GM21619 (cell line): Measurements from ENCODE around the gene DYNC1H1.

Experiments
- ATAC-seq: cut with Tn5 transposase; IDR thresholded peaks from one replicate; pipeline ENCODE4 v1.9.1; 2021; ENCODE audit not compliant: unreplicated experiment

The DYNC1H1 gene

DNA sequence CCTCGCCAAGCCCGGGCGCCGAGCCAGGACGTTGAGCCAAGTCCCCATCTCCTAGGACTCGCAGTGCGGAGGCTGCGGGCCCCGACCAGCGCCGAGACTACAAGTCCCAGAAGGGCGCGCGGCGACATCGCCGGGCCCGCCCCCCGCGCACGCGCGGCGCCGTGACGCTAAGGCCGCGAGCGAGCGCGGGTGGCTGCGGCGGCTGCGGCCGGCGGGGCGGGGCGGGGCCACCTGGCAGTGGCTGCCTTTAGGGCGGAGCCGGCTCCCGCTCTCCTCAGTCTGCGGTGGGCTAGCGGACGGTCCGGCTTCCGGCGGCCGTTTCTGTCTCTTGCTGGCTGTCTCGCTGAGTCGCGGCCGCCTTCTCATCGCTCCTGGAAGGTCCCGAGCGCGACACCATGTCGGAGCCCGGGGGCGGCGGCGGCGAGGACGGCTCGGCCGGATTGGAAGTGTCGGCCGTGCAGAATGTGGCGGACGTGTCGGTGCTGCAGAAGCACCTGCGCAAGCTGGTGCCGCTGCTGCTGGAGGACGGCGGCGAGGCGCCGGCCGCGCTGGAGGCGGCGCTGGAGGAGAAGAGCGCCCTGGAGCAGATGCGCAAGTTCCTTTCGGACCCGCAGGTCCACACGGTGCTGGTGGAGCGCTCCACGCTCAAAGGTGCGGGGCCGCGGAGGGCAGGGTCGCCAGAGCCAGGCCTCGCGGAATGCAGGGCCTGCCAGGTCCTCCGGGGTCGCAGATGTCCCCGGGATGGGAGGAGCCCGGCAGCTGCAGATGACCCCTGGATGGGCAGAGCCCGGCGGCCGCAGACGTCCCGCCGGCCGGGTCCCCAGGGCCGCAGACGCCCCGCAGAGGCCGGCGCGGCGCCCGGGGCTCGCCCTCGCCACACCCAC lies at the start of gene DYNC1H1:
Gene DYNC1H1 (plus strand): TSS at position 277 of the 884 bp plus-strand sequence. CDS start 119 bp downstream, at position 396.
- ATAC-seq = peak; percentile 83

DNA sequence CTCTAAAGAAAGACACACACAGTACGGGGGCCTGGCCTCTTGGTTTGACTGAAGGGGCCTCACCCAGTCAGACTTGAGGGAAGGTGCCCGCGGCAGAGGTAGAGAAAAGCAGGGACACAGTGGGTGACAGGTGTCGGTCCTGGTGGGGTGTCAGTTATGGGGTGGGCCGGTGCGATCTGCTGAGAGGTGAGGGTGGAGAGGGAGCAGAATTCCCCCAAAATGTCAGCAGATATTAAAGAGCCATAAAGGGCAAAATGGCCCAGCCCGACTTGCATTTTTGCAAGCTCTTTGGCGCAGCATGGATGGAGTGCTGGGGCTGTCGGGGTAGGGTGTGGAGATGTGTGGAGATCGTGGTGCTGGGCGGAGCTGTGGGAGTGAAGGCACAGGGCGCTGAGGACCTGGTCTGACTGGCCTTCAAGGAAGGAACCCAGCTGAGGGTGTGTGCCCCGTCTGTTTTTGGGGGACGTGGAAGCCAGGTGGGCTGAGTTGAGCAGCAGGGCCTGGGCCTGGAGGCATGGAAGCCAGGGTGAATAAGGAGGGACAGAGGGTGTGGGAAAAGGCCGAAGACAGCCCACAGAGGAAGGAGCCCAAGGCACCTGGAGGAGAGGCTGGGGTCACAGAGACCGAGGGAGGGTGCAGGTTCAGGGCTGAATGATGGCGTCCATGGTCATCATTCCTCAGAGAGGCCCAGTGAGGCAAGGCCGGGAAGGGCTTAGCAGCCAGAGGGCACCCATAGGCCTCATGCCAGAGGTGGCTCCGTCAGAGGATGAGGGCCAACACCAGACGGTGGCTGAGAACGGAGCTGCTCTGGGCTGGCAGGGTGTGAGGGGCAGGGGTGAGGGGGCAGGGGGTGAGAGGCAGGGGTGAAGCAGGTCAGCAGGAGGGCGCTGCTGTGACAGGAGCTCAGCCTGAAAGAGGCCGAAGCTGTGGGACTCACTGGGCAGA lies 48.2 kb upstream of the DYNC1H1 start:
- ATAC-seq = no peak

DNA sequence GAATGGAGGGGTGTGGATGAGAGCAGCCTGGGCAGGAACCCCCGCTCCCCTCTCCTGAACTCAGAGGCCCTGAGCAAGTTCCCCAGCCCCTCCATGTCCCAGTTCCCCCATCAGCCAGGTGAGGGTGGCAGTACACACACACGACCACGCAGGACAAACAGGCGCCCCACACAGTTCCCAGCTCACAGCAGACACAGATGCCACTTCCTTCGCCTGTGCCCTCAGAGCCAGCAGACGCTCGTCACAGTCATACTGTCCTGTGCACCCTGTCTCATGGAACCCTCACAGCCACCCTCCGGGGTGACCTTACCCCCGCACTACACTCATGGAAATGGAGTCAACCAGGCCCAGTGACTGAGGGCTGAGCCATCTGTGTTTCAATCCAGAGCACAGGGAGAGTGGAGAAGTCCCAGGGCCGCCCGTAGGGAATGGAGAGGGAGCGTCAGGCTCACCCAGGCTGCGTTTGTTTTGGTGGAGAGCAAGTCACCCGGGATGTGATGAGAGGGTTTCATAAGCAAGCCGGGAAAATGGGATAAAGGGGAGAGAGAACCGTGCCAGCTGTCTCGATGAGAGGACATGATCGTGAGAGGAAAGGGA lies 47.5 kb upstream of the DYNC1H1 start:
- ATAC-seq = no peak

DNA sequence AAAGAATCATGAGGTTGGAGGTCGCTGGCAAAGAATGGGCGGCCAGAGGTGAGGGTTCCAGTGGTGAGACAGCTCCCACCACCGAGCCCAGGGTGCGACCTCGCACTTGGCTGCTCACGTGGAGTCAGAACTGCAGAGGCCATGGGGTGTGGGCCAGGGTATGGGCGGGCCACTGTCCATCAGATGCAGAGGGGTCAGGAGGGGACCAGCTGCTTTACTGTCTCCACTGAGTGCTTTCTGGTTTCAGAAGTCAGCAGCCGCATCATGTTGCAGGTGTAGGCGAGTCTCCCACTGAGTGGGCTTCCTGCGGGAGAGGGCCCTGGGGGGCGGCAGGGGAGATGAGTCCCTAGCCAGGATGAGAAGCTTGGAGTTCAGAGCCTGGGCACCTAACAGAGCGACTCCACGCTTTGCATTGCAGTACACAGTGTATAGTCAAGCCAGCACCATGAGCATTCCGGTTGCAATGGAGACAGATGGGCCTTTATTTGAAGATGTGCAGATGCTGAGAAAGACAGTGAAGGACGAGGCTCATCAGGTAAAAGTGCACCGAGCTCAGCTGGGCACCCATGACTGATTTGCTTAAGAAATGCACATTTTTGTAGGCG lies 46.9 kb upstream of the DYNC1H1 start:
- no peak for ATAC-seq

DNA sequence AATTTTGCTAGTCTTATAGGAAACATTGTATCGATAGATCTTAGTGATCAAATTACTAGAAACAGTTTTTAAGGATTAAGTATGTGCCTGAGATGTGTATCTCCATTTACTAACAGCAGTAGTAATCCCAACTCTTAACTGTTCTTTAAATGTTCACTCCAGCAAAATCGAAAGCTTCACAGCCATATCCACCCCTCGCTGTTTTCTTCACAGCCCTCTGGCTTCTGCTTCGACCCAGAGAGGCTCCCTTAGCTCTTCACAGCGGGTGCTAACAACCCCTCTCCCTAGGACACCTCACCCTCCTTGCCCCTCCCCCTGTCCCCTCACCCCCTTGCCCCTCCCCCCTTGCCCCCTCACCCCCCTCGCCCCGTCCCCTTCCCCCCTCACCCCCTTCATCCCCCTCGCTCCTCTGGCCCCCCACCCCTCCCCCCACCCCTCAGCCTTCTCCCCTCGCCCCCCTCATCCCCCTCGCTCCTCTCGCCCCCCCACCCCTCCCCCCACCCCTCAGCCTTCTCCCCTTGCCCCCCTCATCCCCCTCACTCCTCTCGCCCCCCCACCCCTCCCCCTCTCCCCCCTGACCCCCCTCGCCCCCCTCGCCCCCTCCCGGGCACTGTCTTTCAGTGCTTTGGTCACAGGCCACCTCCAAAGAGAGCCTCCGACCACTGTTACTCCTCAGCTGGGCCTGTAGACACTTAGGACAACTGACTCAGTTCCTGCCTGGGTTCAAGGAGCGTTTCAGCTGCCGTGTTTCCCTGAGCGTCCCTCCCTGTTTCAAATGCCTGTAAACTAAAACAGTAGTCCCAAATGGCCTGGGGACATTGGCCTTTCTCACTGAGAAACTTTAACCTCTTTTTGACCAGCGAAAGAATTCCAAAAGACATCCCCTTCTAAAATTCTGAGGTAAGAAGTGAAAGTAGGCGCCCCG lies 46.0 kb upstream of the DYNC1H1 start:
- ATAC-seq = no peak

DNA sequence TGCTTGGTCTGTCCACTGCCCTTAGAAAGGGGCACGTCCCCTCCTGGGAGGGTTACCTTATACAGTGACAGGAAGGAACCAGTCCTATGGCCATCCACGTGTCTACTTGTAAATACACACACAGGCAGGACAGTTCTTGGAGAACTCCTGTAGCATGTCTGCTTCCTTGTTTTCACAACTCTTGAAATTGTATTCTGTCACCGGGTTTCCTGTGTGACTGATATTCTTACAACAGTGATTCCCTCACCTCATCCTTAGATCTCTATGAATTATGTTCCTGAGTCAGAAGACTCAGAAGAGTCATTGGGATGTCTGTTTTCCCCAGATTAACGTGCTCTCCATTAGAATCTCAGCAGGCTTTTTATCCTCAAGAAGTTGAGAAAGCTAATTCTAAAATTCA lies 44.1 kb upstream of the DYNC1H1 start:
- no peak for ATAC-seq

DNA sequence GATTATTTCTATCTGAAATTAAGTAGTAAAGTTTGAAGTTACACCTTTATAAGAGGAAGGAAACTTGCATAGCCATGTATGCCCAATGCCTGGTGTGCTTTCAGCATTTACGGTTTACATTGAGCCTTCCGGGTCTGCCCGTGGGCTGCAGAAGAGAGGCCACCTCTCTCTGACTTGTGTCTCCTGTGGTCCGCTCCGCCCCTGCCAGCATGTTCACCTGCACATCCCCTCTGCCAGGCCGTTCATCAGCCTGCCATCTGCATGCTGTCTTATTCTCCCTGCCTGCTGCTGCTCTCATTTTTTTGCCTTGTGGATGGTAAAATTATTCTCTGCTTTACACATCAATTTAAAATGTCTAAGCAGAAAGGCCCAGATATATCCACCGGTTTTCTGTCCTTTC lies 41.5 kb upstream of the DYNC1H1 start:
- no peak for ATAC-seq

DNA sequence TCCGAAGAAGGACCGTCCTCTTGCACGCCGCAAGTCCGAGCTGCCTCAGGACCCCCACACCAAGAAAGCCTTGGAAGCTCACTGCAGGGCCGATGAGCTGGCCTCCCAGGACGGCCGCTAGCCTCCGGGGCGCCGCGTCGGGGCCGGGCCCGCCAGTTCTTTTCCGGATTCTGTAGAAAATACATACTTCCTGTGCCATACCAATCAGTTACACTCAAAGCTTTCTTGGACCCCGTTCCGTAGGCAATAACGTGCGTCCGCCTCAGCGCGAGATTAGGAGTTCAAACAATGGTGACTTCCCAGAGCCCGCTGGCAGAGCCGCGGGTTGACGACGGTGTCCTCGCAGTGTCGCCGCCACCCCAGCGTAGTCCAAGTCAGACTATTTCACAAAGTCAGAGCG lies 39.2 kb upstream of the DYNC1H1 start:
- no peak for ATAC-seq

DNA sequence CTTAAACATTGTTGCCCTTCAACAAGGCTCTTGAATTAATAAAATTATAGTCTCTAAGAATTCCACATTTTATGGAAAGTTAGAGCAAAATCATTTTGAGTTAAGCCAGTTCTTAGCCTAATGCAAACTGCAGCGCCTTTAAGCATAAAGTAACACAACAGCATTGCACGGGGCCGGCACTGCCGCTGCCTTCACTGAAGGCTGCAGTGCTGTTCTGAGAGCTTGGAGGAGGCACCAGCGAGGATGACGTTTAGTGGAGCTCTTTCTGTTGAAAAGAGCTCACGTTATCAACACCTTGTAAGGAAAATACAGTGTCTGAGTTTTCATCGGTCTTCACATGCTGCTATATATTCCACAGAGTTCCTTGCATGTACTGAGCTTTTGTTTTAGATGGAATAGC lies 38.3 kb upstream of the DYNC1H1 start:
- no peak for ATAC-seq

DNA sequence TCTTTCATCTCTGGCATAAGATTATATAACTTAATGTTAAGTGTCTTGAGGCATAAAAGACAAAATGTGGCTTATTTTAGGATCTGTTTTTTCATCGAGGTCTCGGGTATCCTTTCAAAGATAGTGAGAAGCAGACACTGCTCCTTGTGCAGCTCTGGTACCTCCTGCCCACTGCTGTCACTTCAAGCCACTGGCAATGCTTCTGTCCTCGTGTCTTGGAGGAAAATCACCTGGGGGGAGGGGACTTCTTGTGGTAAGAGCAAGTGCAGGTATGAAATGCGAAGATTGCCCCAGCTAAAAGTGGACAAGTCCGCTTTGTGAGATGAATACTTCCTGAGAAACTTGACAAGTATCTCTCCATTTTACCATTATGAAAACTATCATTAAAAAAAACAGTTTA lies 37.8 kb upstream of the DYNC1H1 start:
- no peak for ATAC-seq

DNA sequence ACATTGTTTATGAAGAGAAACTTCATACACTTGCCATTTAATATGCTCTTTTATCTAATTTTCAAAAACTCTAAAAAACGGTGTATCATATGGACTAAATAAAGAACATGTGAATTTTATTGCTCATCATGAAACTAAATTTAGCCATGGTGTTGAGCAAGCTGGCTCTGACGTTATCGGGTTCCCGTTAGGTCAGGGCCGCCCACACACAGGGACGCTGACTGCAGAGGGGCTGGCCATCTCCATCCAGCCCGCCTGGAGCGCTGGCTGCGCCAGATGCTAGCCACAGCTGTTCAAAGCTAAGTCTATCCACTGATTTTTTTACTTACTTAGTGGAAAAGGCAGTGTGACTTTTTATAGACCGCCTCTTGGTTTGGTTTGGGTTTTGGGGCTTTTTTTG lies 36.5 kb upstream of the DYNC1H1 start:
- ATAC-seq = no peak

DNA sequence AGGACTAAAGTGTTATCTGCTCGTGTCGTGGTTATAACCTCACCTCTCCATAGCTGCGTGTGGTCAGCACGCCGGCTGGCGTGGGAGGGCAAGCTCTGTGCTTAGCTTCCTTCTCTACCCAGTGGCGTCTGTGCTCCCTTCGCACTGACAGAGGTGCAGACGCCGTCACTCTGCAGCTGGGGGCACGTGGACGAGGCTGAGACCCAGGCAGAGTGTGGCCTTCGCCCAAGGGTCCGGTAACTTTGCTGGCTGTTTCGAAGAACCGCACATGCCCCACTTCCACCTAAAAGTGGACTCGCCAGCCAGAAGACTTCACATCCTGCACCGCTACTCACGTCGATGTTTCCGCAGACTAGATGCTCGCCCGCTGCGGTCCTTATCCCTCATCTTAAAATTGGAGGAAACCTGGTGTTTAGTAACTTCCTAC lies 35.9 kb upstream of the DYNC1H1 start:
- ATAC-seq = no peak

DNA sequence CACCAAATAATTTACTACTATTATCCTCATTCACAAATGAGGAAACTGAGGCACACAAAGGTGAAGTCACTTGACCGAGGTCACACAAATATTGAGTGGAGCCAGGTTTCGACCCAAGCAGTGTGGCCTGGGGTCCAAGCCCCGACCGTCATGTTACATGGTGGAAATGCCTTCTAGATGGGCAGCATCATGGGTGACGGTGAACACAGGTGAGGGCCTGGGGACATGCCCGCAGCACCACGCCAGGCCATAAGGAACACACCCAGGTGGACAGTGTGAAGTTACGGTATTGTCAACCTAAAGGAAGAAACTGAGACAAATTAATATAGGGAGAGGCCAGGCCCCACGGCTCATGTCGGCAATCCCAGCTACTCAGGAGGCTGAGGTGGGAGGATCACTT lies 35.3 kb upstream of the DYNC1H1 start:
- ATAC-seq = no peak

DNA sequence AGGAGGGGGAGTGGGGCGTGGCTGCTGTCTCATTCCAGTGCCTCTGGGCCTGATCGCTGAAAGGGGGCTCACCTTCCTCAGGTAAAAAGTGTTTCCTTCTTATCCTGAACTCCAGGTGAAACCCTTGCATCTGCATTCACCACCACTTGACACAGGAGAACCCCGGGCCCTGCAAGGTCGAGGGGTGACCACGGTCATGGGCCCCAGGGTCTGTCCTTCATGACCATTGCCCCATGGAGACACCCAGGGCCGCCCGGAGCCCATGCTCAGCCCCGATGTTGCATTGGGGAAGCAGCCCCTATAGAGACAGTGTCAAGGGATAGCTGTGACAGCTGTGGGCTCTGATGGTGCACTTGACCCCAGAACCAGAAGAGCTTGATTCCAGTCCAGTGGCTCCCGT lies 34.4 kb upstream of the DYNC1H1 start:
- ATAC-seq = no peak

DNA sequence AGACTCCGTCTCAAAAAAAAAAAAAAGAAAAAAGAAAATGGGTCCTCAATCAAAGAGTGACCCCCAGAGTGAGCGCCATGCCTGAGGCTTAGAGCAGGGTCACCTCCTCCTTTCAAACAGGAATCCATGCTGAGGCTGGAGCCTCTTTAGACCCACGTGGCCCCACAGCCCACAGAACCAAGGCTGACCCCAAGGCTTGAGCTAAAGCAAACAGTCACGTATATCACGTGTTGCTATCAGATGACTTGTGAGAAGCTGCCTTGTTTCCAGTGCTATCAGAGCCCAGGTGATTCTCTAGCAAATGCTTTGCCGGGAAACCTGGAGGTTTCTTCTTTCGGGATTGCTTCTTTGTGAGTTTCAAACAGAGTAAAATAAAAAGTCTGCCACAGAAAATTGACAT lies 31.7 kb upstream of the DYNC1H1 start:
- no peak for ATAC-seq

DNA sequence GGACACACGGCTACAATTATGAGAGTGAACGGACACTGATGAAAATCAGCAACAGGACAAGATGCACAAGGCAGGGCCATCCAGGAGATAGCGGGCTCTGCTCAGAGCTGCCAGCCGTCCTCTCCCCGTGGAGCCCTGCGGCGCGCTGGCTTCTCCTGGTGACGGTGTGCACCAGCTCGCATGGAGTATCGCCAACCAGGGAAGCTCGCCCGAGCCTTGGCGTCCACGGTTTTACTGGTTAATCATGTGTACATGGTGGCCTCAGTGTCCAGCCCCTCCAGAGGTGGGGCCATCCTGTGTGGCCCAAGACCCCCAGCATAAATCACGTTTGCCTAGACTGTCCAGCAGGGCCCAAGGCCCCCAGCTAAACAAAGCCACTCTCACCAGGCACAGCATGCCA lies 31.2 kb upstream of the DYNC1H1 start:
- no peak for ATAC-seq

DNA sequence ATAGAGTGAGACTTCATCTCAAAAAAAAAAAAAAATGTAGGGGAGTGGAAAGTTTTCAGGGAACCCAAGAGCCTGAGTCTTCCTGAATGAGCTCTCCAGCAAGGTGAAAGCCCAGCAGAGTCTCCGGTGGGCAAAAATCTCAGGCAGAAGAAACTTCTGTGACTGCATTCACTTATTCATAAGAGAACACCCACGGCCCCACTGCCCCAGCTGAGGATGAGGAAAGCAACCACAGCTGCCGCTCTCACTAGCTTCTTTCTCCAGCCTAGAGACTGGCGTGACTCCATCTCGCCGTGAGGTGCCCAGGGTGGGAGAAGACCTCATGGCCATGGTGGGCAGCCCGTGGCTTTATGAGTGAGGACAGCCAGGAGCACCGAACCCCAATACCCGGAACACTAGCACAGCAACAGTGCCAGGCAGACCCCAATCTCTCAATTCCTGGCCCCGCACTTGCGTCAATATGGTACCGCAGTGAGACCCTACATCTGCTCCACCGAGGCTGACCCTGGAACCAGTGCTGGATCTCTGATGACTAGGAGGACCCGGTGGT lies 29.7 kb upstream of the DYNC1H1 start:
- ATAC-seq = no peak

DNA sequence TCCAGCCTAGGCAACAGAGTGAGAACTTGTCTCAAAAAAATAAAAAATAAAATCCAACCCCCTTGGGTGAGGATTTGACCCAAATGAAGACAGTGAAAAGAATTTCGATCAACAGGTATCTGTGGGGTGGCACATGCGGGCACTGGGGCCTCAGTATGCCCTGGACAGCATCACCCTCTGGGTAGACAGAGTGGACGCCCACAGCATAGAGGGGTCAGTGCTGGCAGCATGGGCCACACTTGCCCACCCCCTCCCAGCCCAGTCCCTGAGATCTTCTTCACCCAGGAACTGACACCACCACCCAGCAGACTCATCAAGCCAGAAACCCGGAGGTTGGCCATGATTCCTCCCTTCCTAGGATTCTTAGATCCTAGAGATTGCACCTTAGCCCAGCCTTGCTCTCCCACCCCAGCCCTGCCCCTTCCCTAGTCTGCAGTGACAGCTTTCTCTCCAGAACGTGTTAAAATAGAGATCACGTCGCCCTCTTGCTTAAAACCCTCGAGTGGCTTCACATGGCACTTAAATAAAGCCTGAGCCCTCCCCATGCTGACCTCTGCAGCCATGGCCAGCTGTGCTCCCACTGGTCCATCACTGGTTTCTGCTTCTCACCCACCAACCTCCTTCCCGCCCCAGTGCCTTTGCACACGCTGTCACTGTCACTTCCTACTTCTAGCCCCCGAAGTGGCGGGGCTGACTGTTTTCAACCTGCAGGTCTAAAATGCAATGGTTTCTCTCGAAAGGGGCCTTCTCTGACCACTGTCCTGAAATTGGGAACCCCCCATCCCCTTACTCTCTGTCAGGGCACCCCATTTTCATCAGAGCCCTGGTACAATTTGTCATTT lies 26.2 kb upstream of the DYNC1H1 start:
- ATAC-seq = no peak

DNA sequence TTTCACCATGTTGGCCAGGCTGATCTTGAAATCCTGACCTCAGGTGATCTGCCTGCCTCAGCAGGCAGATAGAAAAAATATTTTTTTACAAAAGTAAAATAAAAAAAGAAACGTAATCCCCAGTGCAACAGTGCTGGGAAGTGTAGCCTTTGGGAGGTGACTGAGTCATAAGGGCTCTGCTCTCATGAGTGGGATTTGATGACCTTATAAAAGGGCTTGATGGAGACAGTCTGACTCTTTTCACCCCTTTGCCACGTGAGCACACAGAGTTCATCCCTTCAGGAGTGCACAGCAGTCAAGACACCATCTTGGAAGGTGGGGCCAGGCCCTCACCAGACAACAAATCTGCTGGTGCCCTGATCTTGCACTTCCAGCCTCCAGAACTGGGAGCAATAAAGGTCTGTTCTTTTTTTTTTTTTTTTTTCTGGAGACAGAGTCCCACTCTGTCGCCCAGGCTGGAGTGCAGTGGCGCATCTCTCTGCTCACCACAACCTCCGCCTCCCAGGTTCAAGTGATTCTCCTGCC lies 24.7 kb upstream of the DYNC1H1 start:
- no peak for ATAC-seq
